NCI-H128 (cell line): Measurements from ENCODE around the gene ZMAT5.
"Not testable (repeated sequence)": the region's sequence is repeated elsewhere in the genome, so short reads cannot be mapped to it uniquely, and the experiment has no call there.

Experiments used
- DNase-seq: peaks from one replicate; lab custom pipeline; 2025; ENCODE audit not compliant: unreplicated experiment; lab: John Stamatoyannopoulos, UW

Gene ZMAT5

GRCh38 chr22:29755889-29756288 lies 10.9 kb downstream of the ZMAT5 start:
- no peak for DNase-seq

GRCh38 chr22:29754658-29755395 lies 12.0 kb downstream of the ZMAT5 start:
- DNase-seq = not testable (repeated sequence)

GRCh38 chr22:29753808-29754657 lies 12.8 kb downstream of the ZMAT5 start:
- DNase-seq = no peak

GRCh38 chr22:29751669-29752068 lies 15.1 kb downstream of the ZMAT5 start:
- DNase-seq = no peak

GRCh38 chr22:29750559-29751538 lies 16.0 kb downstream of the ZMAT5 start:
- no peak for DNase-seq

GRCh38 chr22:29750029-29750428 lies 16.8 kb downstream of the ZMAT5 start:
- no peak for DNase-seq

GRCh38 chr22:29748248-29748893 lies 18.4 kb downstream of the ZMAT5 start:
- no peak for DNase-seq

GRCh38 chr22:29747832-29748231 lies 19.0 kb downstream of the ZMAT5 start:
- DNase-seq = no peak

- DNase-seq = no peak
These were observed 21.9 kb downstream of the ZMAT5 start for GRCh38 chr22:29744902-29745301.

GRCh38 chr22:29742326-29742725 lies 24.5 kb downstream of the ZMAT5 start:
- DNase-seq = no peak

- no peak for DNase-seq
These were observed 24.9 kb downstream of the ZMAT5 start for GRCh38 chr22:29741926-29742325.

- DNase-seq = no peak
These were observed 26.6 kb downstream of the ZMAT5 start for GRCh38 chr22:29740216-29740615.

- no peak for DNase-seq
These were observed 27.4 kb downstream of the ZMAT5 start for GRCh38 chr22:29739346-29739875.

GRCh38 chr22:29738118-29738815 lies 28.5 kb downstream of the ZMAT5 start:
- DNase-seq = no peak

GRCh38 chr22:29737251-29738117 lies 29.3 kb downstream of the ZMAT5 start:
- DNase-seq = no peak

- DNase-seq = no peak
These were observed 31.4 kb downstream of the ZMAT5 start for GRCh38 chr22:29735416-29735815.

GRCh38 chr22:29734838-29735237 lies 32.0 kb downstream of the ZMAT5 start:
- no peak for DNase-seq

- DNase-seq = no peak
These were observed 32.4 kb downstream of the ZMAT5 start for GRCh38 chr22:29734406-29734805.
